Pancreas (tissue), 10 donors: ENCODE results near the gene POLD2. TPM values are rescaled to one million over a fixed set of nuclear protein-coding genes. Genes with fewer than 3 reads are reported as not detected.

Source experiments
- ATAC-seq, 4 donors: fragments of 200-7000 bp; cut with Tn5 transposase; one replicate each; pipeline versions ENCODE4 v1.8.0 to v1.9.1; 2020; ENCODE audit warnings: mild to moderate bottlenecking in 4 of 4, moderate library complexity in 4 of 4
- DNase-seq, 6 donors: peaks; one replicate each; pipeline ENCODE4 v3.0.0-alpha.2; 2020
- FAIRE-seq: peaks from 2 replicates; lab custom pipeline; 2012; peaks lifted over from hg19 to GRCh38; lab: Jason Lieb, UNC
- H3K27ac ChIP-seq, 4 donors: fragments of 200-600 bp; sonication (generic); 1 replicate in 3 of 4; 2 replicates in 1 of 4; pipeline versions ENCODE4 v1.5.0 to v1.8.0; 2020
- H3K27me3 ChIP-seq, 4 donors: fragments of 200-600 bp; one replicate each; pipeline ENCODE4 v1.8.0; 2021
- H3K36me3 ChIP-seq, 3 donors: fragments of 200-600 bp; sonication (generic) in 1 of 3; one replicate each; pipeline versions ENCODE4 v1.5.0 to v1.8.0; 2020 to 2021
- H3K4me1 ChIP-seq, 3 donors: fragments of 200-600 bp; one replicate each; pipeline ENCODE4 v1.8.0; 2021
- H3K4me3 ChIP-seq, 4 donors: fragments of 200-600 bp; sonication (generic) in 2 of 4; one replicate each; pipeline versions ENCODE4 v1.5.0 to v1.8.0; 2020 to 2021
- H3K9me3 ChIP-seq, 4 donors: fragments of 200-600 bp; one replicate each; pipeline ENCODE4 v1.8.0; 2021
- CTCF ChIP-seq, 4 donors: fragments of 200-600 bp; sonication (generic) in 3 of 4; IDR thresholded peaks; one replicate each; pipeline versions ENCODE4 v1.5.0 to v1.8.0; 2021; ENCODE audit warnings: antibody characterized with exemption in 4 of 4
- WGBS, 2 donors: extraction: QIAGEN DNeasy Blood & Tissue Kit; methylation state at CpG; one replicate each; pipeline ENCODE4 v1.1.7; 2013; 5-methylcytosine and 5-hydroxymethylcytosine counted together
- intact Hi-C, 3 donors: fragments of 100-400 bp; cut with DNase I; formaldehyde crosslinking; loops; one replicate each; pipeline versions ENCODE4 v1.11.1 to v1.14.2; 2022
- polyA plus RNA-seq, 2 donors: library from polyadenylated mRNA; stranded (reverse); fragments of 200-250 nt; gene quantifications; one replicate each; pipeline ENCODE4 v1.2.3, GENCODE V29; 2013
- total RNA-seq, 6 donors: library from RNA; stranded (reverse); fragmentation: NEBNext Ultra II Directional in 4 of 6; extraction: Animal tissue kit (Norgen Biotek cat#: 25700) in 4 of 6; gene quantifications; one replicate each; pipeline versions ENCODE4 v1.2.1 to v1.2.4, GENCODE V29; 2021 to 2023
- donor health status: healthy with polysubstance abuse.
- donor health status: DM: no; HTN: no; CAD: no; lungs with moderate emphysema.
- donor health status: DM: no; HTN: no; CAD: no.
- donor health status: control.
- donor health status: control.
- donor health status: Bipolar disorder and iron deficiency.
- donor health status: DM: yes; HTN: yes; CAD: no.
- donor health status: DM: no; HTN: no; CAD: no.
- donor health status: DM: no; HTN: no; CAD: no.
- donor health status: DM: yes; HTN: yes; CAD: no.

The POLD2 gene
- total and polyA plus RNA-seq, 8 donors, result 40.6 to 86.4 (median 54.7) TPM

GRCh38 chr7:44097064-44097932 lies 26.1 kb downstream of the POLD2 start:
- intact Hi-C loops, result no loop called here
- FAIRE-seq (no peak), DNase-seq (no peak)

GRCh38 chr7:44096326-44096881 lies 26.9 kb downstream of the POLD2 start:
- ATAC-seq (no peak), FAIRE-seq (no peak), DNase-seq (no peak)
- Histone ChIP-seq H3K27ac (no peak overlapping the region), H3K27me3 (no peaks in the 10 kb centered on the region), H3K4me3 (no peak overlapping the region), H3K36me3 (no peaks in the 10 kb centered on the region), H3K4me1 (no peaks in the 10 kb centered on the region), H3K9me3 (no peaks in the 10 kb centered on the region)
- WGBS, 2 donors, result 68 to 69% methylated on average over 8 of the region's 8 CpGs
- no peak for TF ChIP-seq CTCF (IDR thresholded peaks at IDR 0.05)
- intact Hi-C loops, result no loop called here

More at GRCh38 chr7:44097064-44097932, 26.1 kb downstream of the POLD2 start:
- Histone ChIP-seq H3K4me3 (no peak overlapping the region), H3K27me3 (no peaks in the 10 kb centered on the region), H3K27ac (no peak overlapping the region), H3K36me3 (no peaks in the 10 kb centered on the region), H3K9me3 (no peaks in the 10 kb centered on the region), H3K4me1 (no peaks in the 10 kb centered on the region)
- no peak for TF ChIP-seq CTCF (IDR thresholded peaks at IDR 0.05)
- WGBS, 2 donors, result 77 to 80% methylated on average over 9 of the region's 9 CpGs
- no peak for ATAC-seq

- no peaks in the 10 kb centered on the region for H3K27me3 ChIP-seq
- H3K36me3 ChIP-seq, result no peaks in the 10 kb centered on the region
- no peak overlapping the region for H3K27ac ChIP-seq
- intact Hi-C loops, result no loop called here
- FAIRE-seq, result no peak
- no peaks in the 10 kb centered on the region for H3K4me1 ChIP-seq
- DNase-seq, result no peak
- TF ChIP-seq CTCF (IDR thresholded peaks at IDR 0.05), result no peak
- WGBS, 2 donors, result 81 to 100% methylated on average over 3 of the region's 3 CpGs
- ATAC-seq, result no peak
- no peak overlapping the region for H3K4me3 ChIP-seq
- no peaks in the 10 kb centered on the region for H3K9me3 ChIP-seq
These were observed 27.6 kb downstream of the POLD2 start for GRCh38 chr7:44095781-44096180.

GRCh38 chr7:44094883-44095592 lies 28.3 kb downstream of the POLD2 start:
- Histone ChIP-seq H3K4me1 (no peaks in the 10 kb centered on the region), H3K9me3 (no peaks in the 10 kb centered on the region), H3K4me3 (no peak overlapping the region), H3K27ac (no peak overlapping the region), H3K27me3 (no peaks in the 10 kb centered on the region), H3K36me3 (no peaks in the 10 kb centered on the region)
- no peak for TF ChIP-seq CTCF (IDR thresholded peaks at IDR 0.05)
- intact Hi-C loops, result no loop called here
- DNase-seq, result no peak
- peak in 2 of 4 donors; percentile 29 to 34 for ATAC-seq
- FAIRE-seq, result no peak
- WGBS, 2 donors, result 71 to 72% methylated on average over 2 of the region's 2 CpGs
